ENCODE data around the gene DSCAM.

- TF ChIP-seq EP300 (IDR thresholded peaks at IDR 0.05; ENCODE audit: borderline replicate concordance) (peak; percentile 38; the same call in 1 of the 2 replicates), CEBPB (IDR thresholded peaks at IDR 0.05) (no peak), EGR1 (IDR thresholded peaks at IDR 0.05) (no peak), RAD21 (IDR thresholded peaks at IDR 0.05; ENCODE audit: low read depth) (no peak), REST (IDR thresholded peaks at IDR 0.05; ENCODE audit: low read depth) (no peak), NFIC (IDR thresholded peaks at IDR 0.05) (peak; percentile 82), TAF1 (IDR thresholded peaks at IDR 0.05; ENCODE audit: low read depth) (no peak), YY1 (IDR thresholded peaks at IDR 0.05; ENCODE audit: low read depth) (no peak), MAX (IDR thresholded peaks at IDR 0.05) (no peak), ZBTB7A (IDR thresholded peaks at IDR 0.05; ENCODE audit: low read depth) (no peak)
Measured at GRCh38 chr21:40054403-40054802, 792.6 kb downstream of the DSCAM start.

Data from Ishikawa (cell line).